DMS53 treated with DMSO at 0.1 percent for 48 hours (cell line): ENCODE measurements around the gene AKR1C8.
"Not testable (repeated sequence)": the region's sequence is repeated elsewhere in the genome, so short reads cannot be mapped to it uniquely, and the experiment has no call there.

ENCODE experiments used
- DNase-seq: peaks from one replicate; lab custom pipeline; 2025; ENCODE audit not compliant: unreplicated experiment; lab: John Stamatoyannopoulos, UW

AKR1C8 gene

GRCh38 chr10:5184987-5185775 is at the start of gene AKR1C8:
TSS of gene AKR1C8 (minus strand) at chr10:5185150. CDS start at chr10:5185104, 46 bp downstream.
- DNase-seq, result no peak

GRCh38 chr10:5234106-5234860 is 49.3 kb upstream of the AKR1C8 start:
- DNase-seq, result peak; percentile 39

DNA sequence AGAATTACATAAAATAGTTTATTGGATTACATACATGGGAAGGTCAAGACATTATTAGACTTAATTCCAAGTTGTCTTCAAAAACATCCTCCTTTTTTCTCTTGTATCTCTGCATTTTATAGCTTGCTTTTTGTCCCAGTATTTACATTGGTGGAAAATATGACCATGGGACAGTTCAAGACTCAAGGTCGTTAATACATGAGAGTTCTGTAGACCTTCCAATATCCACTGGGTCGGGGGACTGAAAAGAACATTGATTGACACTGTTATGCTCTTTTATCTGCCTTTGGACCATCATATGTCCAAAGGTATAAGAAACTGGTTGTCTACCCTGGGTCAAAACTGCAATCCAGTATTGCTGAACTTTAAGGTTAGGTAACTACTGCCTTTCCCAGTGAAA is 48.4 kb upstream of the AKR1C8 start:
- DNase-seq, result no peak

GRCh38 chr10:5229019-5229418 is 44.1 kb upstream of the AKR1C8 start:
- no peak for DNase-seq

DNA sequence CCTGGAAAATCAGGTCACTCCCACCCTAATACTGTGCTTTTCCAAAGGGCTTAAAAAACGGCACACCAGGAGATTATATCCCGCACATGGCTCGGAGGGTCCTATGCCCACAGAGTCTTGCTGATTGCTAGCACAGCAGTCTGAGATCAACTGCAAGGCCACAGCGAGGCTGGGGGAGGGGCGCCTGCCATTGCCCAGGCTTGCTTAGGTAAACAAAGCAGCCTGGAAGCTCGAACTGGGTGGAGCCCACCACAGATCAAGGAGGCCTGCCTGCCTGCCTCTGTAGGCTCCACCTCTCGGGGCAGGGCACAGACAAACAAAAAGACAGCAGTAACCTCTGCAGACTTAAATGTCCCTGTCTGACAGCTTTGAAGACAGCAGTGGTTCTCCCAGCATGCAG is 38.0 kb upstream of the AKR1C8 start:
- DNase-seq, result not testable (repeated sequence)

DNA sequence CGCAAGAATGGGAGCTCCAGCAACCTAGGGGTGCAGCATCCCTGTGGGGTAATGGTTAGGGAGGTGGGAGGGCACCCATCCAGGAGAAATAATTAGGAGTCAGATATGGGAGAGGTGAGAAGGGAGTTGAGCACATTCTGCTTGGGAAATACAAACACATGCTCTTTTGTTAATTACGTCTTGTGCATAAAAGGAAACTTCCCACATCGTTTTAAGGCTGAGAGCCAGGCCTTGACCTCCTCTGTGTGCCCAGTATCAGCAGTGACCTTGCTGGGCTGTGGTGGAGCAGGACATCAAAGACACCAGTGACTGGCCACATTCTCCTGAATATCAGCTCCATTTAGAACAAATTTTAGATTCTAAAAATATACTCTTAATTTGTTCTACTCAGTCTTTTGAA is 34.3 kb upstream of the AKR1C8 start:
- DNase-seq, result no peak

GRCh38 chr10:5216801-5217200 is 31.9 kb upstream of the AKR1C8 start:
- DNase-seq, result no peak

DNA sequence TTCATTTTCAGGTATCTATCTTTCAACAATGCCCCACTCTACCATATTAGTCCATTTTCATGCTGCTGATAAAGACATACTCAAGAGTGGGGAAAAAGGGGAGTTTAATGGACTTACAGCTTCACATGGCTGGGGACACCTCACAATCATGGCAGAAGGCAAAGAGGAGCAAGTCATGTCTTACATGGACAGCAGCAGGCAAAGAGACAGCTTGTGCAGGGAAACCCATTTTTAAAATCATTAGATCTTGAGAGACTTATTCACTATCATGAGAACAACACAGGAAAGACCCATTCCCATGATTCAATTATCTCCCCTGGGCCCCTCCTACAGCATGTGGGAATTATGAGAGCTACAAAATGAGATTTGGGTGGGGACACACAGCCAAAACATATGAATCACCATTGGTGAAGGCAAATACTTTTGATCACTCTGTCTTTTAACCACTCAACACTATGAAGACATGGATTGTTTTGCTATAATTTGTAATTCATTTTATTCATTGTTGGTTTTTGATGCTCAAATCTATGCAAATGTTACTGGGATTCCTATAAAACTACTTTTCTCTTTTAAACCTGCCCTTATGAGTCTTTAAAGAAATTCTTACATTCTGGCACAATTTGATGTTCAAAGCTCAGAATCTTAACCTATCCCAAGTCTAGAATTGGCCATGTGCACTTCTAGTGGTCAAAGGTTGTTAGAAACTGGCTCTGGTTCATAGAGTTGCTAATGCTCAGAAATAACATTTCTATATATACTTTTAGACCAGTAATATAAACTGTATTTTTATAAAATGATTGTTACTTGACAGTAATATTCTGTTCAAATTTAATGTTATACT is 27.0 kb upstream of the AKR1C8 start:
- DNase-seq, result no peak

DNA sequence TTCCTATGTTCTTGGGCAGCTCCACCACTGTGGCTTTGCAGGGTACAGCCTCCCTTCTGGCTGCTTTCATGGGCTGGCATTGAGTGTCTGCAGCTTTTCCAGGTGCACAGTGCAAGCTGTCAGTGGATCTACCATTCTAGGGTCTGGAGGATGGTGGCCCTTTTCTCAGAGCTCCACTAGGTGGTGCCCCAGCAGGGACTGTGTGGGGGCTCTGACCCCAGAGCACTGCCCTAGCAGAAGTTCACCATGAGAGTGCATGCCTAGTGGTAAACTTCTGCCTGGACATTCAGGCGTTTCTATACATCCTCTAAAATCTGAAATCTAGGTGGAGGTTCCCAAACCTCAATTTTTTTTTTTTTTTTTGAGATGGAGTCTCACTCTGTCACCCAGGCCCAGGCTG is 25.3 kb upstream of the AKR1C8 start:
- DNase-seq, result not testable (repeated sequence)

- DNase-seq, result not testable (repeated sequence)
Observed at GRCh38 chr10:5209776-5210175, 24.8 kb upstream of the AKR1C8 start.

DNA sequence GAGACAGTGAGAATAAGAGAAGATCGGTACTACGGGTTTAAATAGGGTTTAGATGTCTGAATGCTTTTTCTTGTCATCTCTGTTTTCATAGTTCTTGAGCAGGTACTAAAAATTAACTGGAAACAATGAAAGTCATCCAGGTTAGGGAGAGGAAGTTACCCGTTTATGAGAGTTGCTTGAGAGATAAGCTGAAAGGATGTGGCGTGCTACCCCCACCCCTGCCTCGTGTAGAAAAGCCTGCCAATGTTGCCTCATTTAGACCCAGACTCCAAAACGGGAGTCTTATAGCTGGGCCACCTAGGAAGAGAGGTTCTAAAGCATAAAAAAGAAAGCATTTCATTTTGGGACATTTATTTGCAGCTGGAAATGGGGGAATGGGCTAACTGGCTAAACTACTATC is 21.8 kb upstream of the AKR1C8 start:
- no peak for DNase-seq

DNA sequence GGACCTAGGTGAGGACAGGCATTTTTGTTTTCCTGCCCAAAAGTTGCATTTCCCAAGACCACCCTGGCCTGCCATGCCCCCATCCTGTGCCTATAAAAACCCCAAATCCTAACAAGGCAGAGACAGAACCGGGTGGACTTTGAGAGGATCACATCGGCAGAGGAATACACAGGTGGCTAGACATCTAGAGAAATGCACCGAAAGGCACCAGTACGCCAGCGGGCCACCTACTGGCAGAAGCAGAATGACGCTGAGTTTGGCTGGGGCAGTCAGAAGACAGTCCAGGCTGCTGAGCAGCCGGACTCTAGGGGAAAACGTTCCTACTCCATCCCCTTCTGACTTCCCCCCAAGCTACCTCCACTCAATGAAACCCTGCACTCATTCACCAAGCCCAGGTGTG is 14.4 kb upstream of the AKR1C8 start:
- no peak for DNase-seq

- no peak for DNase-seq
Observed at GRCh38 chr10:5198386-5198785, 13.4 kb upstream of the AKR1C8 start.

- DNase-seq, result no peak
Observed at GRCh38 chr10:5196702-5197113, 11.8 kb upstream of the AKR1C8 start, which contains the start of gene AKR1C4. TSS of gene AKR1C4 (plus strand) at chr10:5196837. CDS start at chr10:5196868, 31 bp downstream.

DNA sequence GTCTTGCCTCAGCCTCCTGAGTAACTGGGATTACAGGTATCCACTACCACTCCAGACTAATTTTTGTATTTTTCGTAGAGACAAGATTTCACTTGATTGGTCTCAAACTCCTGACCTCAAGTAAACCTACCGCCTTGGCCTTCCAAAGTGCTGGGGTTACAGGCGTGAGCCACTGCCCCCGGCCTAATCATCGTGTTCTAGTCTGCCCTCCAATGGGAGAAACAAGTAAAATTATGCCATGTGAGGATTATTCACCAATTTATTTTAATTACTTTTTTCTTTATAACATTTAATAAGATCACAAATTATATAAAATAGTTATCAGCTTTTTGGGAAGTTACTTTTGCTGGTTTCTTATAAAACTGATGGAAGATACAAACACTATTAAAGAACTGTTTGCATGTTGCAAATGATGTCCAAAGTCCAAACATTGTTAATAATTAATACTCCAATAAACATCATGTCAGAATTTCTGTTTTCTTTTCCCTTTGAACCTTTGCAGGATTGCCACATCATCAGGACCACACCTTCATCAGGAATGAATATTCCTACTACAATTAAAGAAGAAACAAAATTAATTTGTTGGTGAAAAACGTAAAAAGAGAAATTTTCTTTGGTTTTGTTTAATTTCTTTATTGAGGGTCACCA is 10.9 kb upstream of the AKR1C8 start:
- no peak for DNase-seq

DNA sequence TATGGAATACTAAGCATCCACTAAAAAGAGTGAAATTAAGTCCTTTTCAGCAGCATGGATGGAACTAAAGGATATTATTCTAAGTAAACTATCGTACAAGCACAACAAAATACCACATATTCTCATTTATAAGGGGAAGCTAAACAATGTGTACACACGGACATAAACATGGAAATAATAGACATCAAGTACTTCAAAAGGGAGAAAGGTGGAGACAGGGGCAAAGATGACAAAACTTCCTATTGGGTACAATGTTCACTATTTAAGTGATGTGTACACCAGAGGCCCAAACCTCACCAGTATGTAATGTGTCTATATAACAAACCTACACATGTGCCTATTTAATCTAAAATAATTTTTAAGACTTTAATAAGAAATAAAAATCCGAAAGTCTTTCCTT is 9.5 kb upstream of the AKR1C8 start:
- no peak for DNase-seq

DNA sequence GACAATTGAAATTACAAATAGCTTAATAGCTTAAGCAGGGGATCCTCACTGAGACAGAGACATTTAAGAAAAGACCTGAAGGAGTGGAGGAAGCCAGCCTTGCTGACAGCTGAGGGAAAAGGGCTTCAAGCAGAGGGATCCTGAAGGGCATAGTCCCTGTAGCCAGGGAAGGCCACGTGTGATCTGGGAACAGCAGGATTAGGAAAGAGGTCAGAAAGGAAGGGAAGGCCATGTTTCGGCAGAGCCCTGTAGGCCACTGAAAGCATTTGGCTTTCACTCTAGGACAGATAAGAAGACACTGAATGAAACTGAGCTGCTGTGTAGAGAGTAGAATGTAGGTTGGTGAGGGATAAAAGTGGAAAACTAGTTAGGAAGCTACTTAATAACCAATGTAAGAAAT is 3.4 kb upstream of the AKR1C8 start:
- no peak for DNase-seq

DNA sequence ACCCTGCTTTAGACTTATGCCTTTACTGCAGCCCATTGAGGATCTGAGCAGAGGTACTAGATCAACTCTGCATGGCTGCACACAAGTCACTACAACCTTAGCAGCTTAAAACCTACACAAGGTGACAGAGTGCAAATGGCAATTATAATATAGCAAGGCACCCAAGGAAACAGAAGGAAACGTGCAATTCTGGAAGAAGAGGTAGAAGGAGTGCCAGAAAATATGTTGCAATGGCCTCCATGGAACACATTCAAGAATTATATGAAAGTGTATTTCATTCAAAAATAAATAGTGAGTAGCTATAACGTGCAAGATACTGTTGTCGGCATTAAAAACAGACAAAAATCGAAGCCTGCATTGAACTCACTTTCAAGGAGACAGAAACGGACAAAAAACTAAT is 2.9 kb upstream of the AKR1C8 start:
- DNase-seq, result no peak

- DNase-seq, result no peak
Observed at GRCh38 chr10:5183923-5184322, 1.0 kb downstream of the AKR1C8 start.

- not testable (repeated sequence) for DNase-seq
Observed at GRCh38 chr10:5180503-5180902, 4.4 kb downstream of the AKR1C8 start.

DNA sequence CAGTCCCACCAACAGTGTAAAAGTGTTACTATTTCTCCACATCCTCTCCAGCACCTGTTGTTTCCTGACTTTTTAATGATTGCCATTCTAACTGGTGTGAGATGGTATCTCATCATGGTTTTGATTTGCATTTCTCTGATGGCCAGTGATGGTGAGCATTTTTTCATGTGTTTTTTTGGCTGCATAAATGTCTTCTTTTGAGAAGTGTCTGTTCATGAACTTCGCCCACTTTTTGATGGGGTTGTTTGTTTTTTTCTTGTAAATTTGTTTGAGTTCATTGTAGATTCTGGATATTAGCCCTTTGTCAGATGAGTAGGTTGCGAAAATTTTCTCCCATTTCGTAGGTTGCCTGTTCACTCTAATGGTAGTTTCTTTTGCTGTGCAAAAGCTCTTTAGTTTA is 9.4 kb downstream of the AKR1C8 start:
- DNase-seq, result not testable (repeated sequence)
